Measurements from ENCODE around the gene KLF11.
A peak's percentile ranks its signal among the peaks of the same experiment; 100 is the strongest.

The KLF11 gene

DNA sequence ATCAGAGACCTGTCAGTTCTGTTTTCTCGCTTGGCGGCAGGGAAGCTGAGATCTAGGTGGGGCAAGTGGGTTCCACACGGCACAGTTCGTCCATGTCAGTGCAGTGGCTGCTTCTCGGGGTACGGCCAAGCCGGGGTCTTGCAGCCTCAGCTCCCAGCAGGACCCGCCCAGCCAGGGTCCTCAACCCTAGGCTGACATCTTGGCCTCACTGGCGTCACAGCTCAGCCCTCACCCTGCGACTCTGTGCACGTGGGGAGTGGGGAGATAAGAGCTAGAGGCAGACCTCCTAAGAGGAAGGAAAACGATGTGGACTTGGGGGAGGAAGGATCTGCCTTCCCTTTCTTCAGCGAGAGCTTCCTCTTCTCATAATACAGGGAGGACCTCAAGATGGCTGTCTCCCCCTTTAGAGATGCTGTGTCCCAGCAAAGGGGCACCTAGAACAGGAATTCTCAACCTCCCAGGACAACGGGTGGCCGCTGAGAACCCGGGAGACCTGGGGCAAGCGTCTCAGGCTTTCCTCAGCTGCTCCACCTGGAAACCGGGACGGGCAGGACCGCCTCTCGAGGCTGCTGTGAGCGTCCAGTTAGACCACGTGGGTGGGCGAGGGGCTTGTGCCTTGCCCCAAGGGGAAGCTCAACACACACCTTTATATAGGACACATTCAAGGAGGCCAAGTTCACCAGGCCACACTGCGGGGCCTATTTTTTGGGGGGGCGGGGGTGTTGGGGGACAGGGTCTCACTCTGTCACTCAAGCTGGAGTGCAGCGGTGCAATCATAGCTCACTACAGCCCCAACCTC, 23.5 kb upstream of the KLF11 start:
- Histone ChIP-seq H3K4me2 (peak overlapping the region in 6 of 11 experiments; percentile 18 to 60 (median 44); a peak in 10 of 22 replicates), H3K27ac (no peak overlapping the region; a peak in 1 of 22 replicates), H4K20me1 (no peaks in the 10 kb centered on the region), H3K4me1 (peaks cover 0 to 11% (median 8%) of the 10 kb centered on the region in 10 experiments; a peak in 11 of 20 replicates), H3K4me3 (no peak overlapping the region), H3K36me3 (no peaks in the 10 kb centered on the region), H3K27me3 (no peaks in the 10 kb centered on the region), H3K9me3 (replicated peaks in 1 of 11) (peaks cover 0 to 13% (median 8%) of the 10 kb centered on the region in 11 experiments; a peak in 10 of 22 replicates), H3K9ac (no peak overlapping the region)
- TF ChIP-seq Cebpa-rat (IDR thresholded peaks at IDR 0.05), result no peak

GRCh38 chr2:10022041-10022421, 21.3 kb upstream of the KLF11 start:
- no peak for TF ChIP-seq Cebpa-rat (IDR thresholded peaks at IDR 0.05)
- Histone ChIP-seq H4K20me1 (no peaks in the 10 kb centered on the region), H3K4me1 (peaks cover 0 to 11% (median 8%) of the 10 kb centered on the region in 10 experiments; a peak in 11 of 20 replicates), H3K9me3 (replicated peaks in 1 of 11) (peaks cover 0 to 10% (median 7%) of the 10 kb centered on the region in 11 experiments; a peak in 10 of 22 replicates), H3K27ac (no peak overlapping the region), H3K9ac (no peak overlapping the region), H3K36me3 (no peaks in the 10 kb centered on the region), H3K4me2 (no peak overlapping the region), H3K27me3 (no peaks in the 10 kb centered on the region), H3K4me3 (no peak overlapping the region)

DNA sequence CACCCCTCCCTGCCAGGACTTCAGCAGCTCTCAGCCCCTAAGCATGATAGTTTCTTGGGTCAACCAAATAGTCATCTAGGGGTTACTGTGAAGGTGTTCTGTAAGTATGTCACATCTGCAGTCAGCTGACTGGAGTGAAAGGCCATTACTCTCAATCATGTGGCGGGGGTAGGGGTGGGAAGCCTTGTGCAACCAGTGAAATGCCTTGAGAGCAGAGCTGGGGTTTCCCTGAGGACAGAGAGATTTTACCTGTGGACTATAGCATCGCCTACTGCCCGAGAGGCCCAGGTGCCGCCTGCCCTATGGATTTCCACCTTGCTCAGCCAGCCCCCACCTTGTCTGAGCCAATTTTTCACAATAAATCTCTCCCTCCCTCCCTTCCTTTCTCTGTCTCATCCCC, 20.9 kb upstream of the KLF11 start:
- Histone ChIP-seq H3K4me1 (peaks cover 0 to 14% (median 8%) of the 10 kb centered on the region in 10 experiments; a peak in 11 of 20 replicates), H3K4me3 (no peak overlapping the region), H3K9me3 (replicated peaks in 1 of 11) (peaks cover 0 to 6% (median 3%) of the 10 kb centered on the region in 11 experiments; a peak in 10 of 22 replicates), H3K27ac (no peak overlapping the region), H3K36me3 (no peaks in the 10 kb centered on the region), H3K9ac (no peak overlapping the region), H4K20me1 (no peaks in the 10 kb centered on the region), H3K27me3 (no peaks in the 10 kb centered on the region), H3K4me2 (no peak overlapping the region)
- no peak for TF ChIP-seq Cebpa-rat (IDR thresholded peaks at IDR 0.05)

- Histone ChIP-seq H3K4me1 (peaks cover 2 to 21% (median 12%) of the 10 kb centered on the region in 10 experiments; a peak in 14 of 20 replicates), H4K20me1 (no peaks in the 10 kb centered on the region), H3K9ac (no peak overlapping the region), H3K27me3 (no peaks in the 10 kb centered on the region), H3K27ac (no peak overlapping the region), H3K36me3 (no peaks in the 10 kb centered on the region), H3K4me3 (no peak overlapping the region), H3K9me3 (replicated peaks in 1 of 11) (no peaks in the 10 kb centered on the region; a peak in 1 of 22 replicates), H3K4me2 (no peak overlapping the region)
- TF ChIP-seq Cebpa-rat (IDR thresholded peaks at IDR 0.05), result no peak
Measured at GRCh38 chr2:10022966-10023662, 20.2 kb upstream of the KLF11 start.

GRCh38 chr2:10026940-10027569, 16.3 kb upstream of the KLF11 start:
- Histone ChIP-seq H3K4me2 (no peak overlapping the region; a peak in 3 of 22 replicates), H3K27me3 (no peaks in the 10 kb centered on the region), H3K9ac (0 out of 22 replicates have a peak overlapping the region, but pooled peaks of 1 of the 11 experiments have one; percentile 2), H3K9me3 (replicated peaks in 1 of 11) (no peaks in the 10 kb centered on the region), H4K20me1 (no peaks in the 10 kb centered on the region), H3K36me3 (no peaks in the 10 kb centered on the region), H3K4me1 (peaks cover 26 to 50% (median 35%) of the 10 kb centered on the region in 10 experiments), H3K4me3 (no peak overlapping the region), H3K27ac (peak overlapping the region in 1 of 11 experiments; percentile 17; a peak in 1 of 22 replicates)
- TF ChIP-seq Cebpa-rat (IDR thresholded peaks at IDR 0.05), result no peak

DNA sequence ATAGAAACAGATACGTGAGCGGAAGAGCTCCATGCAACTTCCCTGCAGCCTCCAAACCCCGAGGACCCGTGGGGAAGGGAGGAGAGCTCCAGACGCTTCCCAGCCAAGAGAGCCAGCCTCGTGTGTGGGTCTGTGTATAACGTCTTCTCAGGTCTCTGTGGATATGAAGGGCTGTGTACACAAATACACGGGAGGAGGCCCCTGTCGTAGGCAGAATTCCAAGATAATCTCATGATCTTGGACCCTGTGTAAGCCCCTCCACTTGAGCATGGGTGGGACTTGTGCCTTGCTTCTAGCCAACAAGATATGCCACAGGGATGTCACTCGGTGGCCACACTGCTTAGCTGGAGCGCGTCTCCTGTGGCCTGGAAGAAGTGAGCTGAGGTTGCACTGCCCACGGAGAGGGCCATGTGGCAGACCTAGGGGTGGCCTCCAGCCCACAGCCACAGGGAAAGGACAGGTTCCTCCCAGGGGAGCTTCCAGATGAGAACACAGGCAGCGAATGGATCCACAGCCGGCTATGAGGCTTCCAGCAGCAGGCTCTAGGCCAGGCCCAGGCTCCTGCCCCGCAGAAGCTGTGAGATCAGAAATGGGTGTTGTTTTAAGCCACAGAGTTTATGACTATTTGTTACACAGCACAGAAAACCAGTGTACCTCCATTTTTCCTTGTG, 15.6 kb upstream of the KLF11 start:
- no peaks in the 10 kb centered on the region for H3K36me3 ChIP-seq
- peaks cover 26 to 58% (median 36%) of the 10 kb centered on the region in 10 experiments for H3K4me1 ChIP-seq
- H4K20me1 ChIP-seq, result no peaks in the 10 kb centered on the region
- no peaks in the 10 kb centered on the region for H3K27me3 ChIP-seq
- peak overlapping the region in 3 of 11 experiments; percentile 17 to 86 (median 84); a peak in 2 of 22 replicates for H3K9ac ChIP-seq
- no peaks in the 10 kb centered on the region for H3K9me3 ChIP-seq (replicated peaks in 1 of 11)
- H3K4me3 ChIP-seq, result no peak overlapping the region
- no peak for TF ChIP-seq Cebpa-rat (IDR thresholded peaks at IDR 0.05)
- peak overlapping the region in 7 of 11 experiments; percentile 68 to 93 (median 85); a peak in 11 of 22 replicates for H3K27ac ChIP-seq
- peak overlapping the region in 10 of 11 experiments; percentile 71 to 98 (median 88); a peak in 13 of 22 replicates for H3K4me2 ChIP-seq

- Histone ChIP-seq H4K20me1 (no peaks in the 10 kb centered on the region), H3K4me2 (peak overlapping the region; percentile 71 to 98 (median 87)), H3K9me3 (replicated peaks in 1 of 11) (no peaks in the 10 kb centered on the region), H3K4me3 (peak overlapping the region in 4 of 10 experiments; percentile 7 to 61 (median 41); a peak in 4 of 20 replicates), H3K9ac (peak overlapping the region in 10 of 11 experiments; percentile 58 to 86 (median 75); a peak in 16 of 22 replicates), H3K4me1 (peaks cover 26 to 65% (median 39%) of the 10 kb centered on the region in 10 experiments), H3K27me3 (no peaks in the 10 kb centered on the region), H3K36me3 (no peaks in the 10 kb centered on the region), H3K27ac (peak overlapping the region in 10 of 11 experiments; percentile 37 to 93 (median 76); a peak in 15 of 22 replicates)
- no peak for TF ChIP-seq Cebpa-rat (IDR thresholded peaks at IDR 0.05)
Measured at GRCh38 chr2:10028407-10028987, 14.9 kb upstream of the KLF11 start.
